CD8-positive, alpha-beta memory T cell (primary cell): ENCODE measurements around the gene KHDC1L. TPM values are rescaled to one million over a fixed set of nuclear protein-coding genes. Genes with fewer than 3 reads are reported as not detected.

Experiments used
- CTCF ChIA-PET: fragments of 350-600 bp; sonication (Branson Sonifier 250); formaldehyde crosslinking; loops from one replicate; lab custom pipeline; 2021; ENCODE audit warnings: antibody characterized with exemption; lab: Charles Lee
- POLR2A ChIA-PET: fragments of 350-600 bp; sonication (Branson Sonifier 250); formaldehyde crosslinking; loops from one replicate; lab custom pipeline; 2021; ENCODE audit warnings: antibody characterized with exemption; lab: Charles Lee
- DNase-seq, 5 donors: peaks; one replicate each; pipeline versions ENCODE4 v3.0.0 to v3.0.0-alpha.2; 2020 to 2022; ENCODE audit warnings: mixed read lengths in 1 of 5
- H3K27ac ChIP-seq: one replicate; pipeline ENCODE4 v1.7.0; 2013; ENCODE audit warnings: low read depth, mild to moderate bottlenecking, low read length, moderate library complexity
- H3K27me3 ChIP-seq: 2 replicates; pipeline ENCODE4 v1.7.0; 2013; ENCODE audit warnings: low read length, mild to moderate bottlenecking; ENCODE audit not compliant: insufficient read depth, poor library complexity, severe bottlenecking
- H3K36me3 ChIP-seq: 2 replicates; pipeline ENCODE4 v1.7.0; 2013; ENCODE audit warnings: mild to moderate bottlenecking, low read length, moderate library complexity; ENCODE audit not compliant: insufficient read depth
- H3K4me1 ChIP-seq: 2 replicates; pipeline ENCODE4 v1.7.0; 2013; ENCODE audit warnings: mild to moderate bottlenecking, low read length, moderate library complexity; ENCODE audit not compliant: insufficient read depth
- H3K4me3 ChIP-seq: 2 replicates; pipeline ENCODE4 v1.7.0; 2013; ENCODE audit warnings: mild to moderate bottlenecking, low read length
- H3K9me3 ChIP-seq: 2 replicates; pipeline ENCODE4 v1.7.0; 2013; ENCODE audit warnings: mild to moderate bottlenecking, low read length
- H3K27ac Mint-ChIP-seq, 8 donors: one replicate each; pipeline ENCODE4 v1.8.0; 2020 to 2021; ENCODE audit warnings: mixed read lengths in 8 of 8, mild to moderate bottlenecking in 6 of 8, inconsistent platforms in 3 of 8, moderate library complexity in 3 of 8
- H3K27me3 Mint-ChIP-seq, 2 donors: one replicate each; pipeline ENCODE4 v1.8.0; 2020 to 2021; ENCODE audit warnings: mixed read lengths in 2 of 2, mild to moderate bottlenecking in 1 of 2, moderate library complexity in 1 of 2
- H3K36me3 Mint-ChIP-seq, 3 donors: one replicate each; pipeline ENCODE4 v1.8.0; 2020 to 2021; ENCODE audit warnings: mixed read lengths in 3 of 3, inconsistent platforms in 1 of 3, mild to moderate bottlenecking in 1 of 3
- H3K4me1 Mint-ChIP-seq, 3 donors: one replicate each; pipeline ENCODE4 v1.8.0; 2020 to 2021; ENCODE audit warnings: mixed read lengths in 3 of 3, inconsistent platforms in 1 of 3, mild to moderate bottlenecking in 1 of 3
- H3K4me3 Mint-ChIP-seq, 7 donors: one replicate each; pipeline ENCODE4 v1.8.0; 2020 to 2021; ENCODE audit warnings: mixed read lengths in 7 of 7, mild to moderate bottlenecking in 6 of 7, moderate library complexity in 4 of 7, inconsistent platforms in 2 of 7
- H3K9me3 Mint-ChIP-seq, 5 donors: one replicate each; pipeline ENCODE4 v1.8.0; 2020 to 2022; ENCODE audit warnings: mixed read lengths in 5 of 5, mild to moderate bottlenecking in 3 of 5, moderate library complexity in 2 of 5, inconsistent platforms in 1 of 5
- polyA plus RNA-seq: library from polyadenylated mRNA; unstranded; fragments of 300-500 nt; fragmentation: Illumina TruSeq; gene quantifications from one replicate; pipeline ENCODE4 v1.2.3, GENCODE V29; 2021
- total RNA-seq, 2 experiments: library from RNA; stranded (reverse); gene quantifications; one replicate each; pipeline ENCODE4 v1.2.3, GENCODE V29; 2021

The KHDC1L gene
- total and polyA plus RNA-seq, 3 experiments from 2014 or later, result 0.37 TPM; not detected in 2

- Mint-ChIP-seq H3K9me3 (no peaks in the 10 kb centered on the region), H3K4me3 (no peak overlapping the region), H3K27ac (peak overlapping the region in 1 of 8 donors; percentile 30), H3K4me1 (no peaks in the 10 kb centered on the region), H3K36me3 (no peaks in the 10 kb centered on the region), H3K27me3 (no peaks in the 10 kb centered on the region)
- POLR2A ChIA-PET, result no interaction called here
- H3K9me3 ChIP-seq, result no peaks in the 10 kb centered on the region
- DNase-seq, result no peak
- no peak overlapping the region for H3K27ac ChIP-seq
- H3K27me3 ChIP-seq, result no peaks in the 10 kb centered on the region
- H3K4me1 ChIP-seq, result no peaks in the 10 kb centered on the region
- no peaks in the 10 kb centered on the region for H3K36me3 ChIP-seq
- CTCF ChIA-PET, result interaction anchor here (1.0 kb wide), 1 partner anchor 9 kb away, joined by 3 read pairs; no protein-coding TSS in a partner anchor
- H3K4me3 ChIP-seq, result no peak overlapping the region
Measured at GRCh38 chr6:73233048-73233447, 7.8 kb upstream of the KHDC1L start.

- H3K4me3 Mint-ChIP-seq, result no peak overlapping the region
Measured at GRCh38 chr6:73231986-73232391, 6.7 kb upstream of the KHDC1L start.

GRCh38 chr6:73227606-73228255, 2.4 kb upstream of the KHDC1L start:
- Mint-ChIP-seq H3K27ac (no peak overlapping the region), H3K4me1 (no peaks in the 10 kb centered on the region), H3K4me3 (no peak overlapping the region), H3K36me3 (peaks cover 0 to under 1% (median 0%) of the 10 kb centered on the region in 3 donors), H3K9me3 (no peaks in the 10 kb centered on the region), H3K27me3 (no peaks in the 10 kb centered on the region)
- no peak overlapping the region for H3K27ac ChIP-seq
- CTCF ChIA-PET, result no interaction called here
- POLR2A ChIA-PET, result no interaction called here
- no peak for DNase-seq
- H3K36me3 ChIP-seq, result no peaks in the 10 kb centered on the region
- H3K4me3 ChIP-seq, result no peak overlapping the region
- H3K27me3 ChIP-seq, result no peaks in the 10 kb centered on the region
- no peaks in the 10 kb centered on the region for H3K9me3 ChIP-seq
- H3K4me1 ChIP-seq, result no peaks in the 10 kb centered on the region

More at GRCh38 chr6:73231986-73232391, 6.7 kb upstream of the KHDC1L start:
- Histone ChIP-seq H3K4me3 (no peak overlapping the region), H3K27ac (no peak overlapping the region), H3K36me3 (no peaks in the 10 kb centered on the region), H3K9me3 (no peaks in the 10 kb centered on the region), H3K4me1 (no peaks in the 10 kb centered on the region), H3K27me3 (no peaks in the 10 kb centered on the region)
- DNase-seq, result no peak
- Mint-ChIP-seq H3K9me3 (no peaks in the 10 kb centered on the region), H3K27me3 (no peaks in the 10 kb centered on the region), H3K27ac (no peak overlapping the region), H3K4me1 (no peaks in the 10 kb centered on the region), H3K36me3 (no peaks in the 10 kb centered on the region)
- CTCF ChIA-PET, result interaction anchor here (1.2 kb wide), 1 partner anchor 33 kb away, joined by 3 read pairs; no protein-coding TSS in a partner anchor
- POLR2A ChIA-PET, result no interaction called here

DNA sequence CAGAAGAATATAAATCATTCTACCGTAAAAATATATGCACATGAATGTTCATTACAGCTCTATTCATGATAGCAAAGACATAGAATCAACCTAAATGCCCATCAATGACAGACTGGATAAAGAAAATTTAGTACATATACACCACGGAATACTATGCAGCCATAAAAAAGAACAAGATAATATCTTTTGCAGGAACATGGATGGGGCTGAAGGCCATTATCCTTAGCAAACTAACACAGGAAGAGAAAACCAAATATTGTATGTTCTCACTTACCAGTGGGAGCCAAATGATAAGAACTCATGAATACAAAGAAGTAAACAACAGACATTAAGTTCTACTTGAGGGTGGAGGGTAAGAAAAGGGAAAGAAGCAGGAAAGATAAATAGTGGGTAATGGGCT, 8.4 kb downstream of the KHDC1L start:
- DNase-seq, result no peak
- Mint-ChIP-seq H3K9me3 (peaks cover 0 to 4% (median 1%) of the 10 kb centered on the region in 5 donors), H3K27me3 (peaks cover 0 to 13% of the 10 kb centered on the region in 2 donors), H3K27ac (no peak overlapping the region), H3K4me3 (no peak overlapping the region), H3K36me3 (no peaks in the 10 kb centered on the region), H3K4me1 (no peaks in the 10 kb centered on the region)
- H3K4me3 ChIP-seq, result no peak overlapping the region
- no peak overlapping the region for H3K27ac ChIP-seq
- H3K4me1 ChIP-seq, result no peaks in the 10 kb centered on the region
- H3K27me3 ChIP-seq, result no peaks in the 10 kb centered on the region
- CTCF ChIA-PET, result no interaction called here
- POLR2A ChIA-PET, result no interaction called here
- H3K9me3 ChIP-seq, result no peaks in the 10 kb centered on the region
- H3K36me3 ChIP-seq, result no peaks in the 10 kb centered on the region

DNA sequence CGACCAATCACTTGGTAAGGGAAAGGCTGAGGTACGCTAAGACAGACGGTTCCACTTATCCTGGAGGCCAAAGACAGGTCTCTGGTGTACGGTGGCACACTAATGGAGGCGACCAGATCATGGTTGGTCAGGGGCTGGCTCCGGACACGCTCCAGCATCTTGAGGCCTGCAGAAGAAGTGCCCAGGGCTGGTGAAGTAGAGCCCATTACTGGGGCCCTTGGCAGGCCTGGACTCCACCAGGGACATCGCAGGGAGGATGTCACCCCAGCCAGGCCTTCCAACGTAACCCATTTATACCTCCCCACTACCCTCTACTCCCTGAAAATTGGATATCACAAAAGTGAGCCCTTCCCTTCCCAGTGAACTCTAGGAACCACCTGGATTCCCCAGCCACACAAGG, 16.2 kb downstream of the KHDC1L start:
- Histone ChIP-seq H3K27ac (no peak overlapping the region), H3K36me3 (no peaks in the 10 kb centered on the region), H3K9me3 (no peaks in the 10 kb centered on the region), H3K27me3 (no peaks in the 10 kb centered on the region), H3K4me3 (no peak overlapping the region), H3K4me1 (no peaks in the 10 kb centered on the region)
- Mint-ChIP-seq H3K4me1 (no peaks in the 10 kb centered on the region), H3K27ac (no peak overlapping the region), H3K4me3 (no peak overlapping the region), H3K9me3 (no peaks in the 10 kb centered on the region), H3K27me3 (peaks cover 0 to 5% of the 10 kb centered on the region in 2 donors), H3K36me3 (no peaks in the 10 kb centered on the region)
- POLR2A ChIA-PET, result no interaction called here
- CTCF ChIA-PET, result no interaction called here
- DNase-seq, result no peak

- H3K4me3 Mint-ChIP-seq, result no peak overlapping the region
- H3K27me3 Mint-ChIP-seq, result peaks cover 0 to 5% of the 10 kb centered on the region in 2 donors
- H3K27me3 ChIP-seq, result no peaks in the 10 kb centered on the region
- H3K9me3 ChIP-seq, result no peaks in the 10 kb centered on the region
- no peak overlapping the region for H3K27ac Mint-ChIP-seq
- no peaks in the 10 kb centered on the region for H3K4me1 Mint-ChIP-seq
- no peaks in the 10 kb centered on the region for H3K36me3 ChIP-seq
- H3K9me3 Mint-ChIP-seq, result no peaks in the 10 kb centered on the region
- no peak for DNase-seq
- H3K36me3 Mint-ChIP-seq, result no peaks in the 10 kb centered on the region
- H3K27ac ChIP-seq, result no peak overlapping the region
- ChIA-PET CTCF (no interaction called here), POLR2A (no interaction called here)
- H3K4me3 ChIP-seq, result no peak overlapping the region
- H3K4me1 ChIP-seq, result no peaks in the 10 kb centered on the region
Measured at GRCh38 chr6:73207221-73207837, 18.0 kb downstream of the KHDC1L start.

- H3K4me1 ChIP-seq, result no peaks in the 10 kb centered on the region
- H3K4me3 ChIP-seq, result no peak overlapping the region
- no peak for DNase-seq
- no peaks in the 10 kb centered on the region for H3K9me3 ChIP-seq
- no peak overlapping the region for H3K27ac ChIP-seq
- Mint-ChIP-seq H3K9me3 (no peaks in the 10 kb centered on the region), H3K27ac (no peak overlapping the region), H3K36me3 (no peaks in the 10 kb centered on the region), H3K27me3 (peaks cover 0 to 5% of the 10 kb centered on the region in 2 donors), H3K4me1 (no peaks in the 10 kb centered on the region), H3K4me3 (no peak overlapping the region)
- ChIA-PET POLR2A (no interaction called here), CTCF (no interaction called here)
- no peaks in the 10 kb centered on the region for H3K27me3 ChIP-seq
- no peaks in the 10 kb centered on the region for H3K36me3 ChIP-seq
Measured at GRCh38 chr6:73204252-73204651, 21.0 kb downstream of the KHDC1L start.

- ChIA-PET POLR2A (no interaction called here), CTCF (no interaction called here)
- no peak for DNase-seq
- H3K4me1 ChIP-seq, result no peaks in the 10 kb centered on the region
- Mint-ChIP-seq H3K27me3 (peaks cover 0 to 5% of the 10 kb centered on the region in 2 donors), H3K4me3 (no peak overlapping the region), H3K27ac (no peak overlapping the region), H3K36me3 (no peaks in the 10 kb centered on the region), H3K4me1 (no peaks in the 10 kb centered on the region), H3K9me3 (no peaks in the 10 kb centered on the region)
- no peaks in the 10 kb centered on the region for H3K36me3 ChIP-seq
- no peak overlapping the region for H3K27ac ChIP-seq
- no peak overlapping the region for H3K4me3 ChIP-seq
- no peaks in the 10 kb centered on the region for H3K9me3 ChIP-seq
- H3K27me3 ChIP-seq, result no peaks in the 10 kb centered on the region
Measured at GRCh38 chr6:73203098-73203497, 22.2 kb downstream of the KHDC1L start.
